ENCODE results near the gene NME1.
"Not testable (repeated sequence)": the region's sequence is repeated elsewhere in the genome, so short reads cannot be mapped to it uniquely, and the experiment has no call there.

NME1 gene

GRCh38 chr17:51154176-51154575 lies 817 bp downstream of the NME1 start:
- no peaks in the 10 kb centered on the region for H3K9me3 ChIP-seq (ENCODE audit: control insufficient read depth, low read length)
- H3K36me3 ChIP-seq (ENCODE audit: control insufficient read depth, insufficient read depth, low read length) = no peaks in the 10 kb centered on the region
- H3K9ac ChIP-seq (ENCODE audit: low read length) = peak overlapping the region; percentile 54
- no peaks in the 10 kb centered on the region for H3K27me3 ChIP-seq (ENCODE audit: control insufficient read depth, insufficient read depth, low read length)
- H3K4me1 ChIP-seq (ENCODE audit: control insufficient read depth, insufficient read depth, low read length) = peaks cover 9% of the 10 kb centered on the region
- peak overlapping the region; percentile 80 for H3K4me3 ChIP-seq (ENCODE audit: low read length)

GRCh38 chr17:51155416-51155815 lies 2.1 kb downstream of the NME1 start:
- H3K9me3 ChIP-seq (ENCODE audit: control insufficient read depth, low read length) = no peaks in the 10 kb centered on the region
- H3K36me3 ChIP-seq (ENCODE audit: control insufficient read depth, insufficient read depth, low read length) = no peaks in the 10 kb centered on the region
- H3K9ac ChIP-seq (ENCODE audit: low read length) = no peak overlapping the region
- peaks cover 9% of the 10 kb centered on the region for H3K4me1 ChIP-seq (ENCODE audit: control insufficient read depth, insufficient read depth, low read length)
- H3K27me3 ChIP-seq (ENCODE audit: control insufficient read depth, insufficient read depth, low read length) = no peaks in the 10 kb centered on the region
- H3K4me3 ChIP-seq (ENCODE audit: low read length) = no peak overlapping the region

- H3K4me1 ChIP-seq (ENCODE audit: control insufficient read depth, insufficient read depth, low read length) = peaks cover 2% of the 10 kb centered on the region
- no peaks in the 10 kb centered on the region for H3K9me3 ChIP-seq (ENCODE audit: control insufficient read depth, low read length)
- H3K4me3 ChIP-seq (ENCODE audit: low read length) = no peak overlapping the region
- H3K9ac ChIP-seq (ENCODE audit: low read length) = no peak overlapping the region
- H3K36me3 ChIP-seq (ENCODE audit: control insufficient read depth, insufficient read depth, low read length) = no peaks in the 10 kb centered on the region
- H3K27me3 ChIP-seq (ENCODE audit: control insufficient read depth, insufficient read depth, low read length) = no peaks in the 10 kb centered on the region
Observed at GRCh38 chr17:51159604-51160003, 6.2 kb downstream of the NME1 start.

GRCh38 chr17:51161541-51161940 lies 8.2 kb downstream of the NME1 start:
- no peak overlapping the region for H3K9ac ChIP-seq (ENCODE audit: low read length)
- H3K27me3 ChIP-seq (ENCODE audit: control insufficient read depth, insufficient read depth, low read length) = no peaks in the 10 kb centered on the region
- no peak overlapping the region for H3K4me3 ChIP-seq (ENCODE audit: low read length)
- H3K4me1 ChIP-seq (ENCODE audit: control insufficient read depth, insufficient read depth, low read length) = peaks cover 8% of the 10 kb centered on the region
- no peaks in the 10 kb centered on the region for H3K9me3 ChIP-seq (ENCODE audit: control insufficient read depth, low read length)
- H3K36me3 ChIP-seq (ENCODE audit: control insufficient read depth, insufficient read depth, low read length) = no peaks in the 10 kb centered on the region

GRCh38 chr17:51164911-51165679 lies 11.7 kb downstream of the NME1 start:
- H3K9ac ChIP-seq (ENCODE audit: low read length) = peak overlapping the region; percentile 92
- no peaks in the 10 kb centered on the region for H3K27me3 ChIP-seq (ENCODE audit: control insufficient read depth, insufficient read depth, low read length)
- no peaks in the 10 kb centered on the region for H3K9me3 ChIP-seq (ENCODE audit: control insufficient read depth, low read length)
- H3K4me1 ChIP-seq (ENCODE audit: control insufficient read depth, insufficient read depth, low read length) = peaks cover 8% of the 10 kb centered on the region
- peak overlapping the region; percentile 85 for H3K4me3 ChIP-seq (ENCODE audit: low read length)
- peaks cover 4% of the 10 kb centered on the region for H3K36me3 ChIP-seq (ENCODE audit: control insufficient read depth, insufficient read depth, low read length)

GRCh38 chr17:51165680-51166197 lies 12.4 kb downstream of the NME1 start:
- H3K36me3 ChIP-seq (ENCODE audit: control insufficient read depth, insufficient read depth, low read length) = peaks cover 4% of the 10 kb centered on the region

GRCh38 chr17:51166198-51166986 lies 13.0 kb downstream of the NME1 start, which contains the start of gene NME2:
Gene NME2 (plus strand): TSS chr17:51166411. CDS start chr17:51166831, 420 bp downstream.
- Histone ChIP-seq H3K4me1 (ENCODE audit: control insufficient read depth, insufficient read depth, low read length) (peaks cover 8% of the 10 kb centered on the region), H3K9me3 (ENCODE audit: control insufficient read depth, low read length) (no peaks in the 10 kb centered on the region), H3K9ac (ENCODE audit: low read length) (peak within 1 kb of the TSS; percentile 92), H3K36me3 (ENCODE audit: control insufficient read depth, insufficient read depth, low read length) (peaks cover 4% of the 10 kb centered on the region), H3K27me3 (ENCODE audit: control insufficient read depth, insufficient read depth, low read length) (no peaks in the 10 kb centered on the region), H3K4me3 (ENCODE audit: low read length) (peak within 1 kb of the TSS; percentile 85)

More at GRCh38 chr17:51165680-51166197, 12.4 kb downstream of the NME1 start:
- H3K9me3 ChIP-seq (ENCODE audit: control insufficient read depth, low read length) = no peaks in the 10 kb centered on the region
- H3K9ac ChIP-seq (ENCODE audit: low read length) = peak overlapping the region; percentile 92
- H3K27me3 ChIP-seq (ENCODE audit: control insufficient read depth, insufficient read depth, low read length) = no peaks in the 10 kb centered on the region
- H3K4me1 ChIP-seq (ENCODE audit: control insufficient read depth, insufficient read depth, low read length) = peaks cover 8% of the 10 kb centered on the region
- peak overlapping the region; percentile 85 for H3K4me3 ChIP-seq (ENCODE audit: low read length)

GRCh38 chr17:51166987-51167931 lies 13.9 kb downstream of the NME1 start:
- Histone ChIP-seq H3K4me1 (ENCODE audit: control insufficient read depth, insufficient read depth, low read length) (peaks cover 8% of the 10 kb centered on the region), H3K27me3 (ENCODE audit: control insufficient read depth, insufficient read depth, low read length) (no peaks in the 10 kb centered on the region), H3K9me3 (ENCODE audit: control insufficient read depth, low read length) (no peaks in the 10 kb centered on the region), H3K36me3 (ENCODE audit: control insufficient read depth, insufficient read depth, low read length) (peaks cover 4% of the 10 kb centered on the region), H3K9ac (ENCODE audit: low read length) (peak overlapping the region; percentile 72), H3K4me3 (ENCODE audit: low read length) (peak overlapping the region; percentile 73)

- no peaks in the 10 kb centered on the region for H3K9me3 ChIP-seq (ENCODE audit: control insufficient read depth, low read length)
- peaks cover 4% of the 10 kb centered on the region for H3K36me3 ChIP-seq (ENCODE audit: control insufficient read depth, insufficient read depth, low read length)
Observed at GRCh38 chr17:51169340-51169739, 16.0 kb downstream of the NME1 start.

GRCh38 chr17:51170736-51171135 lies 17.4 kb downstream of the NME1 start:
- peaks cover 4% of the 10 kb centered on the region for H3K36me3 ChIP-seq (ENCODE audit: control insufficient read depth, insufficient read depth, low read length)

More at GRCh38 chr17:51169340-51169739, 16.0 kb downstream of the NME1 start:
- H3K4me3 ChIP-seq (ENCODE audit: low read length) = no peak overlapping the region
- no peaks in the 10 kb centered on the region for H3K27me3 ChIP-seq (ENCODE audit: control insufficient read depth, insufficient read depth, low read length)
- peaks cover 8% of the 10 kb centered on the region for H3K4me1 ChIP-seq (ENCODE audit: control insufficient read depth, insufficient read depth, low read length)
- H3K9ac ChIP-seq (ENCODE audit: low read length) = no peak overlapping the region

GRCh38 chr17:51172030-51172429 lies 18.7 kb downstream of the NME1 start:
- H3K9me3 ChIP-seq (ENCODE audit: control insufficient read depth, low read length); H3K27me3 ChIP-seq (ENCODE audit: control insufficient read depth, insufficient read depth, low read length); H3K4me3 ChIP-seq (ENCODE audit: low read length); H3K9ac ChIP-seq (ENCODE audit: low read length); H3K36me3 ChIP-seq (ENCODE audit: control insufficient read depth, insufficient read depth, low read length); H3K4me1 ChIP-seq (ENCODE audit: control insufficient read depth, insufficient read depth, low read length): not testable (repeated sequence)

More at GRCh38 chr17:51170736-51171135, 17.4 kb downstream of the NME1 start:
- H3K4me3 ChIP-seq (ENCODE audit: low read length) = no peak overlapping the region
- H3K9ac ChIP-seq (ENCODE audit: low read length) = no peak overlapping the region
- peaks cover 1% of the 10 kb centered on the region for H3K4me1 ChIP-seq (ENCODE audit: control insufficient read depth, insufficient read depth, low read length)
- no peaks in the 10 kb centered on the region for H3K9me3 ChIP-seq (ENCODE audit: control insufficient read depth, low read length)
- H3K27me3 ChIP-seq (ENCODE audit: control insufficient read depth, insufficient read depth, low read length) = no peaks in the 10 kb centered on the region

All from mucosa of stomach (tissue), 1 donor.